GM13976 (cell line): Measurements from ENCODE around the gene TMEM240.

Experiments
- DNase-seq: peaks from one replicate; pipeline ENCODE4 v3.0.0; 2012; ENCODE audit warnings: low spot score
- in situ Hi-C: fragments of 300-500 bp; cut with MboI; formaldehyde crosslinking; loops from one replicate; pipeline ENCODE4 v1.12.0; 2022; ENCODE audit warnings: low sequenced_read_pairs, mixed read lengths, inconsistent platforms; ENCODE audit not compliant: unreplicated experiment
- TF ChIP-seq, protein P1 (sequence below): IDR thresholded peaks from 2 replicates; pipeline ENCODE4 v1.5.1; 2012; ENCODE audit warnings: borderline replicate concordance, mild to moderate bottlenecking; ENCODE audit not compliant: insufficient read depth; ENCODE audit errors: extremely low read depth, missing control alignments, control extremely low read depth

The TMEM240 gene

DNA sequence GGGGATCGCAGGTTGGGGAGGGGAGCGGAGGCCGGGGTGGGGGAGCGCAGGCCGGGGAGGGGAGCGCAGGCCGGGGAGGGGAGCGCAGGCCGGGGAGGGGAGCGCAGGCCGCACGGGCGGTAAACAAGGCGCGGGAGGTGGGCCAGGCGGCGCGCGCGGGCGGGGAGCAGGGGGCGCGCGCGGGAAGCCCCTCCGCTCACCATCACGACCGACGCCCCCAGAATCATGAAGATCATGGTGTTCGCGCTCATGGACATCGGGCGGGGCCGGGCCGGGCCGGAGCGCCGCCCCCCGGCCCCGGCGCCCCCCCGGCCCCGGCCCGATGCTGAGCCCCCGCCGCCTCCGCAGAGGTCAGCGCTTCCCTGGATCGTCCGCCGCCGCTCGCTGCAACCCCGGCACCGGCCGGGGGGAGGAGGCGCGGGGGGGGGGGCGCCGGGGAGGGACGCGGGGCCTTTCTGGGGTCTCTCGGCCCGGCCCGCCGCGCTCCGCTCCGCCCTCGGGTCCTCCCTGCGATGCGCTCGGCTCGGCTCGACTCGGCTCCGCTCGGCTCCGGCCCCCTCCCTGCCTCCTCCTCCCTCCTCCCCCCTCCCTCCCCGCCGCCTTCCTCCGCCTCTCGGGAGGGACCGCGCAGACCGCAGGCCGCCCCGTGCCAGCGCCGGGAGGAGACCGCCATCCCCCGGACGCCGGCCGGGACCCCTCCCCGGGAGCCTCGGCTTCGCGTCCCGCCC lies at the start of gene TMEM240:
TSS of gene TMEM240 (minus strand) at position 535 of the 728 bp plus-strand sequence. CDS start at position 257, 278 bp downstream.
- in situ Hi-C loops, result no loop called here
- TF ChIP-seq, protein P1, sequence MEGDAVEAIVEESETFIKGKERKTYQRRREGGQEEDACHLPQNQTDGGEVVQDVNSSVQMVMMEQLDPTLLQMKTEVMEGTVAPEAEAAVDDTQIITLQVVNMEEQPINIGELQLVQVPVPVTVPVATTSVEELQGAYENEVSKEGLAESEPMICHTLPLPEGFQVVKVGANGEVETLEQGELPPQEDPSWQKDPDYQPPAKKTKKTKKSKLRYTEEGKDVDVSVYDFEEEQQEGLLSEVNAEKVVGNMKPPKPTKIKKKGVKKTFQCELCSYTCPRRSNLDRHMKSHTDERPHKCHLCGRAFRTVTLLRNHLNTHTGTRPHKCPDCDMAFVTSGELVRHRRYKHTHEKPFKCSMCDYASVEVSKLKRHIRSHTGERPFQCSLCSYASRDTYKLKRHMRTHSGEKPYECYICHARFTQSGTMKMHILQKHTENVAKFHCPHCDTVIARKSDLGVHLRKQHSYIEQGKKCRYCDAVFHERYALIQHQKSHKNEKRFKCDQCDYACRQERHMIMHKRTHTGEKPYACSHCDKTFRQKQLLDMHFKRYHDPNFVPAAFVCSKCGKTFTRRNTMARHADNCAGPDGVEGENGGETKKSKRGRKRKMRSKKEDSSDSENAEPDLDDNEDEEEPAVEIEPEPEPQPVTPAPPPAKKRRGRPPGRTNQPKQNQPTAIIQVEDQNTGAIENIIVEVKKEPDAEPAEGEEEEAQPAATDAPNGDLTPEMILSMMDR, result no peak
- peak; percentile 85 for DNase-seq

DNA sequence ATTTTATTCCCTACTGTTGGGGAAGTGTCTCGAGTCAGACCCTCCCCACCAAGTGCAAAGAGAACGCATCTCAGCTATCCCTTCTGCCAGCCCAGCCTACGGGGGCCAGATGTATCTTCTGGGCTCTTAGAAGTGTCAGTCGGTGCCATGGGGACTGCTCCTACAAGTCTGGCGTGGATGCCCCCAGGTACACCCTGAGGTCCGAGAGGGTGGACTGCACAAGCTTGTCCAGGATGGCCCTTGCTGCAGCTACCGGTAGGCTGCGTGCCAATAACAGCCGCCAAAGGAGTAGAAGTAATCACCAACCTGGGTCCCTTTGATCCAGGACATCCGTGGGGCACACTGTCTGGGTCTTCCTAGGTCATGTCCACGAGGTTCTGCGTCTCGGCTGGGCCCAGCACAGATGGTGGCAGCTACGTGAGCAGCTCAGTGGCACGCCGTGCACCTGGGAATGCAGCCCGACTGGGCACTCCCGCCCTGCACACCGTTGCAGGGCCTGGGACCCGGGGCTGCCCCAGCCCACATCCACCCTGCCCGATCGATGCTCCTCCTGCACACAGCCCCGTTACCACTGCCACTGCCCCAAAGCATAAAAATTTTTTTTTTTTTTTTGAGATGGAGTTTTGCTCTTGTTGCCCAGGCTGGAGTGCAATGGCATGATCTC lies 43.1 kb upstream of the TMEM240 start:
- no peak for DNase-seq
- TF ChIP-seq, protein P1, result no peak
- in situ Hi-C loops, result no loop called here

DNA sequence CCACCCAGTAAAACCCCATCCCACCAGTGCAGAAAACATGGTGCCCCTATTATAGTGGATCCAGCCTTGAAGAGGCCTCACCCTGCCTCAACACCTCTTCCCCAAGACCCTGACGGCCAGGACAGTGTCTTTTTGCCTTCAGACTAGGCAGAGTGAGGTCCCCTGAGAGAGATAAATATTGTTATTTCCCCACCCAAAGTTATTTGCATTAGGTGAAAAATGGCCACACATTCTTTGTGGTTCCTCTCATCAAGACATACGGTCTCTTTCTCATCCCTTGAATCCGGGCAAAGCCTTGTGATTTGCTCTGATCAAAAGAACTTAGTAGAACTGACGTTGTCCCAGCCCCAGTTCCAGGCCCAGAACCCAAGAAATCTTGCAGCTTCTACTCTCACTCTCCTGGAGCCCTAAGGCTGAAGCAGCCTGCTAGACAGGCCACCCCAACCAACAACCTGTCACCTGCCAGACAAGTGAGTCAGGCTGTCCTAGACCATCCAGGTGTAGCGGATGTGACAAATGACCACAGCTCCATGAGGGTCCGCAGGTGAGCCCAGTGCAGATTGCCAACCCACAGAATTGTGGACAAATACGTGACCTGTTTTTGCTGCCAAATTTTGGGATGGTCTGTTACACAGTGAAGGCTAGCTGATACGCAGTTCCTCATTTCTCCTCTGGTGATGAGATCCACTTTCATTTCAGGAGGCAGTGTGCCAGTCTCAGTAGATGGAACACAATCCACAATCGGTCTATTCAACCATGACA lies 42.3 kb upstream of the TMEM240 start:
- in situ Hi-C loops, result no loop called here
- TF ChIP-seq, protein P1, result no peak
- no peak for DNase-seq

DNA sequence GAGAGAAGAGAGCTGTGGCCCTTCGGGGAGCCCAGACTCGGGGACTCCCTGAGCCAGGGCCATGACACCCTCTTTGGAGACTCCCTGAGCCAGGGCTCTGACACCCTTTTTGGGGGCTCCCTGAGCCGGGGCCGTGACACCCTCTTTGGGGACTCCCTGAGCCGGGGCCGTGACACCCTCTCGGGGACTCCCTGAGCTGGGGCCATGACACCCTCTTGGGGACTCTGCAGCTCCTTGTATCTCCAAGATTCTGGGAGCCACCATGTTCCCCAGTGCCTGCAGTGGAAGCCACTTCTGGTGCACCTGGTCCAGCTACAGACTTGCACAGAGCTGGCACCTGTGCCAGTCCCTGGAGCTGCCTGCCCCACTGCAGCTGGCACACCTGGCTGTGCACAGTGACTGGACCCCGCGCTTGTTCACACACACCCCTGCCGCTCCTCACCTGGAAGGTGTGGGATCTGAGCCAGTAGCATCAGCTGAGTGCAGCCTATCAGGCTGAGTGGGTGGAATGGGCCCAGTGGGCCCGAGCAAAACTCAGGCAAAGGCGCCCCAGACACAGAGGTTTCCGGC lies 38.0 kb upstream of the TMEM240 start:
- TF ChIP-seq, protein P1, result no peak
- DNase-seq, result no peak
- in situ Hi-C loops, result no loop called here

DNA sequence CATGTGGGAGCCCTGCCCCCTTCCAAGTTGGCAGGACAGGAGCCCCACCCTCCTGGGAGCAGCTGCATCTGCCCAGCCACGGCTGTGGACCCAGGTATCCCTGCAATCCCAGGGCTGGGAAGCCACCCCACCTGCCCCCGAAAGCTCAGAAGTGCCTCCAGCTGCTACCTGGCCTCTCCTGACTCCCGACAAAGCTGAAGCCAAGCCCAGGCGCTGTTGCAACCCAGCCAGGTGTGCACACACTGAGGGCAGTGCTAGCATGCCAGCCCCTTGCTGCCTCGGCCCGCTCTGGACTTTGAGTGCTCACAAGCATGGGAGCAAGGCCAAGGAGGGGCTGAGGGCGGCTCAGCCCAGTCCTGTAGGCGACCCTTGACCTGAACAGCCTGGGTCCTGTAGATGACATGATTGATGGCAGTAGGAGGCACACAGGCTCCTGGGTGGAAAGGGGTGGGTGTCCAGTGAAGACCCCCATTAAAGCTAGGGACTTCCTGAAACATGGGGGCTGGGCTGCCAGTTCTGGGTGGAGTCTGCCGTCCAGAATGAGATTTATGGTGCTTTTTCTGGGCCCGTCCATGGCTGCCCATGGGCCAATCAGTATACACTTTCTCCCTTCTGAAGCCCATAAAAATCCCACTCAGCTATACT lies 37.1 kb upstream of the TMEM240 start:
- TF ChIP-seq, protein P1, result no peak
- in situ Hi-C loops, result no loop called here
- no peak for DNase-seq
